ENCODE results near the gene PCMT1. TPM values are rescaled to one million over a fixed set of nuclear protein-coding genes. Genes with fewer than 3 reads are reported as not detected.
"Not testable (repeated sequence)": the region's sequence is repeated elsewhere in the genome, so short reads cannot be mapped to it uniquely, and the experiment has no call there.

Gene PCMT1
- total RNA-seq, 4 donors from 2014 or later: 57.4 to 67.6 (median 66.6) TPM

- Histone ChIP-seq H3K36me3 (peaks cover 65% of the 10 kb centered on the region), H3K9me3 (no peaks in the 10 kb centered on the region), H3K4me3 (no peak overlapping the region), H3K27me3 (no peaks in the 10 kb centered on the region), H3K4me1 (peaks cover 2% of the 10 kb centered on the region), H3K27ac (no peak overlapping the region)
- DNase-seq (ENCODE audit: low spot score in 2 of 2): no peak
- TF ChIP-seq POLR2AphosphoS5 (IDR thresholded peaks at IDR 0.05) (no peak), EP300 (IDR thresholded peaks at IDR 0.05) (no peak), POLR2A (IDR thresholded peaks at IDR 0.05) (no peak), CTCF (IDR thresholded peaks at IDR 0.05) (no peak)
- 84% methylated on average over 4 of the region's 4 CpGs for WGBS
Observed at GRCh38 chr6:149727793-149728498, 21.6 kb upstream of the PCMT1 start.

GRCh38 chr6:149728499-149729234, 20.9 kb upstream of the PCMT1 start:
- no peak overlapping the region for H3K27ac ChIP-seq
- TF ChIP-seq POLR2A (IDR thresholded peaks at IDR 0.05) (no peak), CTCF (IDR thresholded peaks at IDR 0.05) (no peak), POLR2AphosphoS5 (IDR thresholded peaks at IDR 0.05) (no peak), EP300 (IDR thresholded peaks at IDR 0.05) (no peak)
- H3K36me3 ChIP-seq: peaks cover 68% of the 10 kb centered on the region
- no peak for DNase-seq (ENCODE audit: low spot score in 2 of 2)
- H3K27me3 ChIP-seq: no peaks in the 10 kb centered on the region
- H3K4me1 ChIP-seq: peaks cover under 1% of the 10 kb centered on the region
- 88% methylated on average over 5 of the region's 5 CpGs for WGBS
- no peak overlapping the region for H3K4me3 ChIP-seq
- H3K9me3 ChIP-seq: no peaks in the 10 kb centered on the region

- H3K27ac ChIP-seq: no peak overlapping the region
- 90% methylated on average over 8 of the region's 8 CpGs for WGBS
- peaks cover 76% of the 10 kb centered on the region for H3K36me3 ChIP-seq
- DNase-seq (ENCODE audit: low spot score in 2 of 2): no peak
- no peaks in the 10 kb centered on the region for H3K9me3 ChIP-seq
- no peak overlapping the region for H3K4me3 ChIP-seq
- TF ChIP-seq EP300 (IDR thresholded peaks at IDR 0.05) (no peak), CTCF (IDR thresholded peaks at IDR 0.05) (no peak), POLR2A (IDR thresholded peaks at IDR 0.05) (no peak), POLR2AphosphoS5 (IDR thresholded peaks at IDR 0.05) (no peak)
- H3K27me3 ChIP-seq: no peaks in the 10 kb centered on the region
- no peaks in the 10 kb centered on the region for H3K4me1 ChIP-seq
Observed at GRCh38 chr6:149729824-149730223, 19.7 kb upstream of the PCMT1 start.

- no peak for DNase-seq (ENCODE audit: low spot score in 2 of 2)
- TF ChIP-seq POLR2A (IDR thresholded peaks at IDR 0.05) (no peak), CTCF (IDR thresholded peaks at IDR 0.05) (no peak)
- Histone ChIP-seq H3K4me1 (no peaks in the 10 kb centered on the region), H3K9me3 (no peaks in the 10 kb centered on the region), H3K36me3 (peaks cover 85% of the 10 kb centered on the region), H3K4me3 (no peak overlapping the region), H3K27ac (no peak overlapping the region), H3K27me3 (no peaks in the 10 kb centered on the region)
- 100% methylated on average over 2 of the region's 2 CpGs for WGBS
Observed at GRCh38 chr6:149733089-149733720, 16.3 kb upstream of the PCMT1 start.

- Histone ChIP-seq H3K36me3 (peaks cover 85% of the 10 kb centered on the region), H3K4me3 (no peak overlapping the region), H3K9me3 (no peaks in the 10 kb centered on the region), H3K27ac (no peak overlapping the region), H3K27me3 (no peaks in the 10 kb centered on the region), H3K4me1 (no peaks in the 10 kb centered on the region)
- TF ChIP-seq EP300 (IDR thresholded peaks at IDR 0.05) (no peak), POLR2AphosphoS5 (IDR thresholded peaks at IDR 0.05) (no peak), CTCF (IDR thresholded peaks at IDR 0.05) (no peak), POLR2A (IDR thresholded peaks at IDR 0.05) (no peak)
- WGBS: 100% methylated on average over 1 of the region's 1 CpG
- no peak for DNase-seq (ENCODE audit: low spot score in 2 of 2)
Observed at GRCh38 chr6:149734915-149735314, 14.6 kb upstream of the PCMT1 start.

- Histone ChIP-seq H3K36me3 (peaks cover 32% of the 10 kb centered on the region), H3K4me1 (peaks cover 22% of the 10 kb centered on the region), H3K4me3 (peak overlapping the region; percentile 78)
- H3K27me3 ChIP-seq; DNase-seq (ENCODE audit: low spot score in 2 of 2); H3K27ac ChIP-seq; H3K9me3 ChIP-seq: not testable (repeated sequence)
- WGBS: 74% methylated on average over 10 of the region's 10 CpGs
Observed at GRCh38 chr6:149745252-149745651, 4.3 kb upstream of the PCMT1 start.
